HepG2 (cell line): ENCODE data around the gene ZDHHC8.

Experiments used
- CTCF ChIP-seq: sonication (generic); formaldehyde crosslinking; IDR thresholded peaks from 2 replicates; pipeline ENCODE4 v1.5.0; 2020; ENCODE audit warnings: mild to moderate bottlenecking, missing genetic modification reagents, moderate library complexity
- ESRRA ChIP-seq: sonication (generic); formaldehyde crosslinking; IDR thresholded peaks from 2 replicates; pipeline ENCODE4 v1.5.1; 2020; ENCODE audit warnings: mild to moderate bottlenecking, low read depth, missing genetic modification reagents
- GABPB1 ChIP-seq: IDR thresholded peaks from 2 replicates; pipeline ENCODE4 v1.6.1; 2016; ENCODE audit warnings: mild to moderate bottlenecking, missing genetic modification reagents, moderate library complexity, missing compliant biosample characterization
- POLR2A ChIP-seq, 2 experiments: IDR thresholded peaks; 2 replicates each; pipeline ENCODE4 v1.6.1; 2011; ENCODE audit warnings: low read depth in 2 of 2, low read length in 2 of 2, mild to moderate bottlenecking in 1 of 2, moderate library complexity in 1 of 2; ENCODE audit not compliant: insufficient read depth in 1 of 2
- SMARCC2 ChIP-seq: fragments of 450-650 bp; IDR thresholded peaks from 2 replicates; pipeline ENCODE4 v1.6.1; 2017; ENCODE audit warnings: antibody characterized with exemption, mild to moderate bottlenecking
- SNRNP70 ChIP-seq: fragments of 200-400 bp; formaldehyde crosslinking; IDR thresholded peaks from 2 replicates; pipeline ENCODE4 v1.6.1; 2017; ENCODE audit warnings: mild to moderate bottlenecking, low read depth, low read length, moderate library complexity
- TAF1 ChIP-seq: sonication (generic); formaldehyde crosslinking; IDR thresholded peaks from 2 replicates; pipeline ENCODE4 v1.4.0; 2020; ENCODE audit warnings: missing genetic modification reagents
- ZNF329 ChIP-seq: sonication (generic); formaldehyde crosslinking; IDR thresholded peaks from 2 replicates; pipeline ENCODE4 v1.9.0; 2021; ENCODE audit warnings: low read depth, mild to moderate bottlenecking, missing genetic modification reagents
- ZNF550 ChIP-seq: sonication (generic); formaldehyde crosslinking; IDR thresholded peaks from 2 replicates; pipeline ENCODE4 v1.4.0; 2020; ENCODE audit warnings: mild to moderate bottlenecking, missing genetic modification reagents, borderline replicate concordance

- no peak for TF ChIP-seq TAF1
- no peak for TF ChIP-seq ESRRA
- no peak for TF ChIP-seq POLR2A (IDR thresholded peaks at IDR 0.05; ENCODE audit: insufficient read depth in 1 of 2, low read depth in 2 of 2, low read length in 2 of 2)
- no peak for TF ChIP-seq ZNF329 (CRISPR knock-in tag)
- no peak for TF ChIP-seq CTCF
- TF ChIP-seq ZNF550 (CRISPR knock-in tag) = no peak
- no peak for TF ChIP-seq SMARCC2
- no peak for TF ChIP-seq SNRNP70
- TF ChIP-seq GABPB1 (CRISPR knock-in tag) = no peak
Observed at GRCh38 chr22:20165913-20166312, 34.3 kb downstream of the ZDHHC8 start.
